ENCODE data around the gene ZNF205. TPM values are rescaled to one million over a fixed set of nuclear protein-coding genes. Genes with fewer than 3 reads are reported as not detected.

The ZNF205 gene
- 10.8 to 15.5 TPM (median 14.6 TPM) in 5 replicates for total RNA-seq (2022; extraction: Qiagen RNA extraction)

DNA sequence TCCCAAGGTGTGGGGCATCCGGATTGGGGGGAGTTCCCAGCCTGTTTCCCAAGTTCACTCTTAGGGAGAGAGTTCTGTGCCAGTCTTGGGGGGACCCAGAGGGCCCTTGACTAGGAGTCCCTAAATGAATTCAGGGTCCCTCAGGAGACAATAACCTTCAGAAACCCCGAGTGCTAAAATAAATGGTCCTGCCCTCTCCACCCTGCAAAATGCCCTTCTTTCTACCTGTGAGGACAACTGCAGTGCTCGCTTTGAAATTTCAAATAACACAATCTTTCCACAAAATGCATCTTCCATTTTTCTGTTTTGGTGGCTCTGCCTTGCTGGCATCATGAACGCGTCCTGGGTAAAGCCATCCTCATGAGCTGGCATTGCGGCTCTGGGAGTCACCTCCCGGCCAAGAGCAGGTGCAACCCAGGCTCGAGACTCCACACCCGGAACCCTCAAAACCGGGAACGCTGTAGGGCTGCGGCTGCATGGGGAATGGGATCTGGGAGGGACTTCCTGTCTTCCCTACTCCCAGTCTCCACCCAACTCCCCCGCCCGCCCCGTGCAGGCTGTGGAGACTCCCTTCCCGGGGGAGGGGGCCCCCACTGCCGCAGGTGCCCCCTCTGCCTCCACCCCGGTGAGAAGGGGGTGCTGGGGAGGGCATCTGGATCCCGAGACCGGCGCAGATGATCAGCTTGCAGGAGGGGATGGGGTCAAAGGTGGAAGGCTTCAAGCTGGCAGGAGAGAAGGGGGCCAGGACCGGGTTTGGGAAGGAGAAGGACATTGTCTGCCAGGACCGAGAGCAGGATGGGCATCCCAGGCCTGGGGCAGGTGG is at the start of gene ZNF205:
TSS of gene ZNF205 (plus strand) at position 529 of the 823 bp plus-strand sequence. CDS start 845 bp downstream, outside the sequence.

DNA sequence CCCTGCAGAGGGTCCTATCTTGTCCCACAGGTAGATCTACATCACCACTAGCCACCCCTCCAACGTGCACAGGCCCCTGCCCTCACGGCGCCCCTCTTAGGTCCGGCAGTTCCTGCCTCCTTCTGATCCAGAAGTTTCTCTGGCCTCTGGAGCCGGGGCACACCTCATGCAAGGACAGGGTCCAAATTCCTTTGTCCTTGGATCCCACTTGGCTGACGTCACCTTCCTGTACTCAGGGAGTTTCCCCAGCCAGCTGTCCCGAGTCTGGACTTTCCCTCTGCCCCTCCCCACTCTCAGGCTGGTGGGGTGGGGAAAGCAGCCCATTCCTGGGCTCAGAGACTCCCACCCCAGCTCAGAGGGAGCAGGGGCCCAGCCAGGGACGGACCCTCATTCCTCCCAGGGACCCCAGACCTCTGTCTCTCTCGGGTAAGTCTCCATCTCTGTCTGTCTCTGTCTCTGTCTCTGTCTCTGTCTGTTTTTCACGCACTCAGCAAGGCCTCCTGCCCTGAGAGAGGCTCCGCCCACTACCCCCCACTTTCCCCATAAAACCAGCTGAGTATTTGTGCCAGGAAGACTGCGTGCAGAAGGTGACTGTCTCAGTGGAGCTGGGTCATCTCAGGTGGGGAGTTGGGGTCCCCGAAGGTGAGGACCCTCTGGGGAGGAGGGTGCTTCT is 47.2 kb upstream of the ZNF205 start, which contains the start of gene IL32:
TSS of gene IL32 (plus strand) at position 572 of the 673 bp plus-strand sequence. CDS start 172 bp downstream, outside the sequence.

DNA sequence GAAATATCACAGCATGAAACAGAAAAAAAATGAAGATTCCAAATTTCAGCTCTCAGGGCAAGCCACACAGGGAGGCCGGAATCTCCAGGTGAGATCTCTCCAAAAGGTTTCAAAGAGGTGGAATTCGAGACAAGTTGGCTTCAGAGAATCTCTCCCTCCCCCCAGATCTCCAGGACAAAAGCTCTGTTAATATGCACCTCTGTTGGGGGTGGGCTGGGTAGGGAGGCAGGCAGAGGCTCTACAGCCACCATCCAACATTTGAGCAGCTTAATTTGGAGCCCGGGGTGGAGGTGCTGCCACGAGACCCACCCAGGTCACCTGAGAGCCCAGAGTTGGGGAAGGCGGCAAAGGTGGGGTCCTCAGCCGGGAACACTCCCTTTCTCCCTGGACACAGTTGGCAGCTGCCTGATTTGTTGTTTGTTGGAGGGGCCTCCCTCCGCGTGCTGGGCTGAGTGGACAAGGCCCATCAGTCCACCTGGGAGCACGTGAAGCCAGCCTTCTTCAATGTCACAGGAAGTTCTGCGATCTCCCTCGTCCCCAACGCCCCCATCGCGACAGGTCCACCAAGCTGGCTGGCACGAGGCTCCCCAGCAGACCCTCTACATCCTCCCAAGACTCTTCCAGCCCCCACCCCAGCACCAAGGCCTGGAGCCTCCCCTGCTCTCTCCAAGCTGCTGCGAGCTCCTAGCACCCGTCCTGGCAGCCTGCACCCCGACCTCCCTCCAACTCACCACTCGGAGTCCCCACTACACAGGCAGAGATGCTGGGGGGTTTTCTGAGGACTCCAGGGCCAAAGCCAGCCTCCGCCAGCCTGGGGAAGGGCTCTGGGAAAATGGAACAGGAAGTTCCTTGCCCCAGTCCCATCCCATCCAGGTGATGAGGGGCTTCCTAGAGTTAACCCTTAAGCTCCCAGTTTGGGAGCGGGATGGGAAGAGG is 13.7 kb upstream of the ZNF205 start, which contains the start of gene ZSCAN10:
TSS of gene ZSCAN10 (minus strand) at position 836 of the 936 bp plus-strand sequence. CDS start 6,357 bp downstream, outside the sequence.

DNA sequence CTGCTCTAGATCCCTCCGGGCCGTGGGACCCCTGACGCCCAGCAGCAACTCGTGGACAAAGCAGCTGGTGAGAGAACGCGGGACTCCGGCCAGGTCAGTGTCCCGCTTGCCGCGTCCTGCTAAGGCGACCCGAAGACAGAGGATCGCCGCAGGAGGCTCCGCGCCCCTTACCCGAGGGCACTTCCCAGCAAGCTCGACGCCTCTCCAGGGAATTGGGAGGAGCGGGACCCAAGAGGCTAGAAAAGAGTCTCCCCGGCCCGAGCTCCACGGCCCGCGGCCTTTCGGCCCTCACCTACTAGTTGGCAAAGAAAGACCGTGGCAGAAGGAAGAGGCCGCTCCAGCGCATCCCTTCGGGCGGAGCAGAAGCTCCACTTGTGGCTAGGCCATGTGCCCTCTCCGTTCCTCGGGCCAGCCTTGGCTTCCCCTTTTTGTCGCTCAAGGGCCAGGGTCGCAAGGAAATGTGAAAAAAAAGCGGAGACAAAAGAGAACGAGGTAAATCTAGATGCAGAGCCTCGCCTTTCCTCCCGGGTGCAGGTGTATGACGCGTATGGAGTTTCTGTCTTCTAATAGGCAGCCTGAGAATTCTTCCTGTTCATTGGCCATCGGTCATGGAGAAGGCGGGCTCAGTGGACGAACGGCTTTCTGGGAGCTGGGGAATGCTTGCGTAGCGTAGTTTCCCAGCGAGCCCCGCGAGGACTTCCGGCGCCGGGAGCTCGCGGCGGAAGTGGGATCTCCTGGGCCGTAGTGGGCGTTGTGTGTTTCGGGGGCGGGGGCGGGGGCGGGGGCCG is 22.1 kb downstream of the ZNF205 start, which contains the start of gene ZNF213:
TSS of gene ZNF213 (plus strand) at position 692 of the 788 bp plus-strand sequence. CDS start 2,252 bp downstream, outside the sequence.

Other genes with a start within 250 kb of the ZNF205 start
- gene FLYWCH2, start 229.4 kb upstream of the ZNF205 start, total RNA-seq (2022; extraction: Qiagen RNA extraction) = 47.2 to 60.5 TPM (median 56.0 TPM) in 5 replicates
- gene FLYWCH1, start 200.7 kb upstream of the ZNF205 start, total RNA-seq (2022; extraction: Qiagen RNA extraction) = 18.4 to 33.4 TPM (median 28.8 TPM) in 5 replicates
- gene KREMEN2, start 148.3 kb upstream of the ZNF205 start, total RNA-seq (2022; extraction: Qiagen RNA extraction) = 0.74 to 2.4 TPM (median 2.2 TPM) in 5 replicates
- gene PAQR4, start 143.2 kb upstream of the ZNF205 start, total RNA-seq (2022; extraction: Qiagen RNA extraction) = 29.3 to 49.0 TPM (median 45.3 TPM) in 5 replicates
- 58.3 to 101 TPM (median 92.1 TPM) in 5 replicates for gene PKMYT1, start 132.1 kb upstream of the ZNF205 start, total RNA-seq (2022; extraction: Qiagen RNA extraction)
- gene CLDN9, start 99.7 kb upstream of the ZNF205 start, total RNA-seq (2022; extraction: Qiagen RNA extraction) = 0.30 to 0.52 TPM (median 0.35 TPM) in 5 replicates
- 0.30 to 0.53 TPM (median 0.35 TPM) in 5 replicates for gene CLDN6, start 94.4 kb upstream of the ZNF205 start, total RNA-seq (2022; extraction: Qiagen RNA extraction)
- 461 to 723 TPM (median 621 TPM) in 5 replicates for gene TNFRSF12A, start 92.2 kb upstream of the ZNF205 start, total RNA-seq (2022; extraction: Qiagen RNA extraction)
- 204 to 258 TPM (median 252 TPM) in 5 replicates for gene HCFC1R1, start 88.6 kb upstream of the ZNF205 start, total RNA-seq (2022; extraction: Qiagen RNA extraction)
- gene THOC6, start 88.6 kb upstream of the ZNF205 start, total RNA-seq (2022; extraction: Qiagen RNA extraction) = 24.3 to 39.1 TPM (median 34.7 TPM) in 5 replicates
- gene BICDL2, start 75.6 kb upstream of the ZNF205 start, total RNA-seq (2022; extraction: Qiagen RNA extraction) = not detected in 5 replicates
- 0.52 to 1.0 TPM (median 0.90 TPM) in 5 replicates for gene MMP25, start 66.0 kb upstream of the ZNF205 start, total RNA-seq (2022; extraction: Qiagen RNA extraction)
- 22.4 to 40.0 TPM (median 27.1 TPM) in 5 replicates for gene IL32, start 46.9 kb upstream of the ZNF205 start, total RNA-seq (2022; extraction: Qiagen RNA extraction)
- gene ZSCAN10, start 13.3 kb upstream of the ZNF205 start, total RNA-seq (2022; extraction: Qiagen RNA extraction) = 0.03 to 0.05 TPM in 2 of 5 replicates, not detected in the others
- 8.9 to 13.7 TPM (median 11.8 TPM) in 5 replicates for gene ZNF213, start 22.4 kb downstream of the ZNF205 start, total RNA-seq (2022; extraction: Qiagen RNA extraction)
- 0.24 to 0.60 TPM (median 0.40 TPM) in 5 replicates for gene OR1F1, start 75.6 kb downstream of the ZNF205 start, total RNA-seq (2022; extraction: Qiagen RNA extraction)
- gene ZNF200, start 122.6 kb downstream of the ZNF205 start, total RNA-seq (2022; extraction: Qiagen RNA extraction) = 7.1 to 8.8 TPM (median 8.0 TPM) in 5 replicates
- not detected in 5 replicates for gene MEFV, start 144.0 kb downstream of the ZNF205 start, total RNA-seq (2022; extraction: Qiagen RNA extraction)
- gene ZNF263, start 170.9 kb downstream of the ZNF205 start, total RNA-seq (2022; extraction: Qiagen RNA extraction) = 33.4 to 40.7 TPM (median 35.7 TPM) in 5 replicates
- gene TIGD7, start 192.8 kb downstream of the ZNF205 start, total RNA-seq (2022; extraction: Qiagen RNA extraction) = 1.3 to 1.9 TPM (median 1.6 TPM) in 5 replicates
- gene ZNF75A, start 192.9 kb downstream of the ZNF205 start, total RNA-seq (2022; extraction: Qiagen RNA extraction) = 10.0 to 12.8 TPM (median 11.2 TPM) in 5 replicates
- not detected in 5 replicates for gene OR2C1, start 243.3 kb downstream of the ZNF205 start, total RNA-seq (2022; extraction: Qiagen RNA extraction)